NCI-H2107 treated with DMSO at 0.1 percent for 48 hours (cell line): ENCODE measurements around the gene KLHDC7B.
A peak's percentile ranks its signal among the peaks of the same experiment; 100 is the strongest.

Source experiments
- DNase-seq: peaks from one replicate; lab custom pipeline; 2025; ENCODE audit not compliant: unreplicated experiment; lab: John Stamatoyannopoulos, UW

Gene KLHDC7B

GRCh38 chr22:50547263-50547985 is 1.7 kb downstream of the KLHDC7B start:
- DNase-seq, result no peak

DNA sequence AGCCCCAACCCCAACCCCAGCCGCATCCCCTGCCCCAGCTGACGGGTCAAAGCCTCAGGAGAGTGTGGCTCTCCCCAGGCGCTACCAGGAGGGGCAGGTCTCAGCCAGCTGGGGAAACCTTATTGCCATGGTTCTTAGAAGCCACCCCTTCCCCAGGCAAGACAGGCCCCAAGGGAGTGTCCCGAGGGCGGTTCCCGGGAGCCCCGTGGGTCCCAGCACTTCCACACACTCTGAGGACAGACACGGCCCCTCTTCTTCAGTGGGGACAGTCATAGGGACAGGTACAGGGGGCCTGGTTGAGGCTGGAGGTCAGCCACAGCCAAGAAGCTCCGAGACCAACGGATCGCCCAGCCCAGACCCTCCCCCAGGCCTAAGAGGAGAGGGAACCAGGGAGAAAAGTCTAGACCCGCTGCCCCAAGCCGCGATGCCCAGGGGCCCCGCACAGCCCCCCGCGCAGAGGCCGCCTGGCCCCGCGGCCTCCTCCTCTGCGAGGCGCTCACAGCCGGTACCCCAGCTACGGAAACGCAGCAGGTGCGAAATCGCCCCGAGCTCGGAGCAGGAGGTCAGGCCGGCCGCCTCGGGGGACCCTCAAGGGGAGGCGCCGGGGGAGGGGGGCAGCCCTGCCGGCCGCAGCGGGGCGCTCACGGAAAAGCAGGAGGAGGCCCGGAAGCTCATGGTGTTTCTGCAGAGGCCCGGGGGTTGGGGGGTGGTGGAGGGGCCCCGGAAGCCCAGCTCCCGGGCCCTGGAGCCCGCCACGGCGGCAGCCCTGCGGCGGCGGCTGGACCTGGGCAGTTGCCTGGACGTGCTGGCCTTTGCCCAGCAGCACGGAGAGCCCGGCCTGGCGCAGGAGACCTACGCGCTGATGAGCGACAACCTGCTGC is 2.6 kb downstream of the KLHDC7B start:
- DNase-seq, result no peak

DNA sequence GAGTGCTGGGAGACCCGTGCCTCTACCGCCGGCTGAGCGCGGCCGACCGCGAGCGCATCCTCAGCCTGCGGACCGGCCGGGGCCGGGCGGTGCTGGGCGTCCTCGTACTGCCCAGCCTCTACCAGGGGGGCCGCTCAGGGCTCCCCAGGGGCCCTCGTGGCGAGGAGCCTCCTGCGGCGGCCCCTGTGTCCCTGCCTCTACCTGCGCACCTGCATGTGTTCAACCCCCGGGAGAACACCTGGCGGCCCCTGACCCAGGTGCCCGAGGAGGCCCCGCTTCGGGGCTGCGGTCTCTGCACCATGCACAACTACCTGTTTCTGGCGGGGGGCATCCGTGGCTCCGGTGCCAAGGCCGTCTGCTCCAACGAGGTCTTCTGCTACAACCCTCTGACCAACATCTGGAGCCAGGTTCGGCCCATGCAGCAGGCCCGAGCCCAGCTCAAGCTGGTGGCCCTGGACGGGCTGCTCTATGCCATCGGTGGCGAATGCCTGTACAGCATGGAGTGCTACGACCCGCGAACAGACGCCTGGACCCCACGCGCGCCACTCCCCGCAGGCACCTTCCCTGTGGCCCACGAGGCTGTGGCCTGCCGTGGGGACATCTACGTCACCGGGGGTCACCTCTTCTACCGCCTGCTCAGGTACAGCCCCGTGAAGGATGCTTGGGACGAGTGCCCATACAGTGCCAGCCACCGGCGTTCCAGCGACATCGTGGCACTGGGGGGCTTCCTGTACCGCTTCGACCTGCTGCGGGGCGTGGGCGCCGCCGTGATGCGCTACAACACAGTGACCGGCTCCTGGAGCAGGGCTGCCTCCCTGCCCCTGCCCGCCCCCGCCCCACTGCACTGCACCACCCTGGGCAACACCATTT is 3.5 kb downstream of the KLHDC7B start:
- DNase-seq, result no peak

DNA sequence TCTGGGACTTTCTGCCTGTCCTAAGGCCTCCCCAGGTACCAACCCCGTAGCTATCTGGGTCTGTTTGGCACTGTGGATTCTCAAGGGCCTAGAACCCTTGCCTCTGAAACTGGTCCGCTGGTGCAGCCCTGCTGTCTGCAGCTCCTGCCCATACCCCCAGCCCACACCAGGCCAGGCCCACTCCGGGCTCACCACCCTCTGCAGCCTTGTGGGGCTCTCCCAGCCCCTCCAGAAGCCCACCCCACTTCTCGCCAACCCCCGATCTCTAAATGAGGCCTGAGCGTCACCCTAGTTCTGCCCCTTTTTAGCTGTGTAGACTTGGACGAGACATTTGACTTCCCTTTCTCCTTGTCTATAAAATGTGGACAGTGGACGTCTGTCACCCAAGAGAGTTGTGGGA is 4.7 kb downstream of the KLHDC7B start:
- no peak for DNase-seq

DNA sequence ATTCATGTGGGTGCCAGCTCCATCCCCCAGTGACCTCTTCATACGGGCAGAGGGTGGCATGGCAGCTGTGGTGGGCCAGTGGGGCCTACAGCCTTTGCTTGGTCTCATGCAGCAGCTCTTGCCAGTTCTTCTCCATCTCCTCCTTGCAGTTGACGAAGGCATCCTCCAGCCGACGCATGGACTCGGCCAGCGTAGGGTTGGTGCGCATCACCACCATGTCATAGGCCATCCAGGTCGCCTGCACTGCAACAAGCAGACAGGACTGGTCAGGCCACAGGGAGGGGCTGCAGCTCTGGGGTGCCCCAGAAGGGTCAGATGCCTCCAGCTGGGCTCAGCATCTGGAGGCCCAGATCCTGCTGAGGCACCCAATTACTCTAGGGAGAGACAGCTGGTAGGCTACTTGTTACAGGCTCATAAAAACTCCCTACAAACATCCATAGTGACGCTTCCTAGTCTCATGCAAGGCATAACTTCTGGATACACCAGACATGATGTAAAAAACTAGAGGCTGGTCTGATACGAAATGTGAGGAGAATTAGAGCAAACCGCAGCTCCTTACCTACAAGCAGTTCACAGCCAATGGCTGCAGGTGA is 5.6 kb downstream of the KLHDC7B start:
- DNase-seq, result no peak

- no peak for DNase-seq
Measured at GRCh38 chr22:50553310-50553709, 7.6 kb downstream of the KLHDC7B start.

- no peak for DNase-seq
Measured at GRCh38 chr22:50556703-50557102, 11.0 kb downstream of the KLHDC7B start.

DNA sequence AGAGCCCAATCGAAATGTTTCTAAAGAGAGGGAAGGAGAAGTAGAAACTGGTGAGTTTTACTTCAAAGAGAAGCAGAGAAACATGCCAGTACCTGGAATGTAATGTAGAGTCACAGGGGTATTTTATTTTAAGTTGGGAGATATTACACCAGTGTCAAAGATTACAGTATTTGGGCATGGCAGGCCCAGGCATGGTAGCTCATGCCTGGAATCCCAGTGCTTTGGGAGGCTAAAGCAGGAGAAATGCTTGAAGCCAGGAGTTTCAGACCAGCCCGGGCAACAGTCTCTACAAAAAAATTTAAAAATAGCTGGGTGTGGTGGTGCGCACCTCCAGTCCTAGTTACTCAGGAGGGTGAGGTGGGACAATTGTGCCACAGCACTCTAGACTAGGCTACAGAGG is 14.3 kb downstream of the KLHDC7B start:
- DNase-seq, result no peak

DNA sequence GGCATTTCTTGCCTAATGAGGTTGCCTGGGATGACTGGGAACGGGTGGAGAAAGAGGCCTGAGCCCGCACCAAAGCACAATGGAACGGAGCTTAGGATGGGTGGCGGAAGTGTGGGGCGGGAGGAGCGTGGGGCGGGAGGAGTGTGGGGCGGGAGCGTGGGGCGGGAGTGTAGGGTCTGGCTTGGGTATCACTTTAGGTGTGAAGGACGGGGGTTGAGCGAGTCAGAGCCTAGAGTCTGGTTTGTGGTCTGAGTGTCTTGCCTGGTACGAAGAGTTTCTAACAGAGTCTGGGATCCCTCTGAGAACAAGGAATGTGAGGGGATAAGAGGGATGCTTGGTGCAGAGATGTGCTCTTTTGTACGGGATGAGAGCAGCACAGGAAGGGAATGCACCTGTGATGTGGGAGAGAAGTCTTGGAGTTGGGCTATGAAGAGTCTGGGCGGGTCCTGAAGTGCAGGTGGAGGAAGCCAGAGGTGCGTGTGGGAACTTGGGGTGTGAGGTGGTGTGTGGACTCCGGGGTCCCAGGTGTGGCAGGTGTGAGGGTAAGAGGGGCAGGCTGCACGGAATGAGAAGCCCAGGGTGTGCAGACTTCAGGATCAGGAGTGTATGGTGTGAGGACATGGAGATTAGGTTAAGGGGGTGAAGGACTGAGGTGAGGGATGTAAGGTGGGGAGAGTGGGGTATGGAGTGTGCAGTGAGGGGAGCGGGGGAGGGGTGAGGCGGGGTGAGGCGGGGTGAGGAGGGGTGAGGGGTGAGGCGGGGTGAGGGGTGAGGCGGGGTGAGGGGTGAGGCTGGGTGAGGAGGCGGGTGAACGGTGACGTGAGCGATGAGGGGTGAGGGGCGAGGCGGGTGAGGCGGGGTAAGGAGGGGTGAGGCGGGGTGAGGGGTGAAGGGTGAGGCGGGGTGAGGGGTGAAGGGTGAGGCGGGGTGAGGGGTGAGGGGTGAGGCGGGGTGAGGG is 16.0 kb downstream of the KLHDC7B start:
- DNase-seq, result no peak

DNA sequence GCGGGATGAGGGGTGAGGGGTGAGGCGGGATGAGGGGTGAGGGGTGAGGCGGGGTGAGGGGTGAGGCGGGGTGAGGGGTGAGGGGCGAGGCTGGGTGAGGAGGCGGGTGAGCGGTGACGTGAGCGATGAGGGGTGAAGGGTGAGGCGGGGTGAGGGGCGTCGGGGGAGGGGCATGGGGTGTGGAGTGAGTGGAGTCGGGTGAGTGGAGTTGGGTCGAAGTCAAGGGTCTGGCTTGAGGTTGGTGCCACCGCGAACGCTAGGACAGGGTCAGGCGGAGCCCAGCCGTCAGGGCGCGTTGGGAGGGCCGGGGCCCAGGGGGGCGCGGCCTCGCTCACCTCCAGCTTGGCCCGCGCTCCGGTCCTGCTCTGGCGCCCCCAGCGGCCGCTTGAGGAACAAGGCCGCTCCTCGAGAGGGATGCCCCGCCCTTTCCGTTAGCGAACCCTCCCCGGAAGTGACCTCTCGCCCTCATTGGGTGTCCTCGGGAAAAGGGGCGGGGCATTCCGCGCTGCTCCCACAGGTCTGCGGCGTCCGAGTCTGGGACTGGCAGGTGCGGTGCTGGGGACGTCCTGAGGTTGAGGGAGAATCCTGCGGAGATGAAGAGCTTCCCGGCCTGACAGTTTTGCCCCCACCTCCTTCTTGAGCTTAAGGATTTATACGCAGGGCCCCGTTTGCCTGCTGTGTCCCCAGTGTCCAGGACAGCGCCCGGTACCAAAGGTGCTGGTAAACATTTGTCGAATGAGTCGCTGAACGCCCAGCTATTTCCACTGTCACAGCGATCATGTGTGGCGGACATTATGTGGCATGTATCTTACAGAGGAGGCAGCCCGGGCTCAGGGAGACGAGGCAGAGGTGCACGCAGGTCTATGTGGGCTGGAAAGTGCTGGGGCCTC is 17.1 kb downstream of the KLHDC7B start, which contains the start of gene SYCE3:
Gene SYCE3, minus strand, starts transcription at position 397 of the 890 bp plus-strand sequence. CDS start 6,514 bp downstream, outside the sequence.
- DNase-seq, result peak; percentile 85

DNA sequence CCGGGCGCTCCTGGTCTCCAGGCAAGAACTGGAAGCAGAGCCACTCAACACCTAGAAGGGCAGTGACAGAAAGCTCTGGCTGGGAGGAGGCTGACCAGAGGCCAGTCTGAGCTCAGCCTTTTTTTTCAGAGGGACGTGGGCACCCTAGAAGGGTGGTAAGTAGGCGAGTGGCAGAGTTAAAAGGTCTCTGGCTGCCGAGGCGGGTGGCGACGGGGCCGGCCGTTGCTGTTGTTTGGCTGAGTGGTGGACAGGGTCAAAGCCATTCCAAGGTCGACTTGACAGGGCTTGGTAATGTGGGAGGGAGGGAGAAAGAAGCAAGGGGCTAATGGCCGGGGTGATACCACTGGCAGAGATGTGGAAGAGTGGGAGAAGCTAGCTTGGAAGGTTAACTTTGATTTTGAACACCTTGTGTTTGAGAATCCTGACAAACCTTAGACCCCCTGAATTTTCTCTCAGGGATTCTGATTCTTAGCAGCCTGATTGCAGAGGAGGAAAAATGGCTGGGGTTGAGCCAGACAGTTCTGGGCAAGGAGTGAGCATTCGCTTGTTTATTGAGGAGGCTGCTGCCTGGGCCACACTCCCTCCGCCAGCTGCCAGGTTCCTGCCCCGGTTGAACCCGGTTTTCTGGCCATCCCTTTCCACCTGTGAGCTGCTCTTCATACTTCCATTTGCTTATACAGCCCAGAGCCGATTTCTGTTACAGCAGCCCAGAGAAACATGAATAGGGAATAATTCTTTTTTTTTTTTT is 17.9 kb downstream of the KLHDC7B start:
- no peak for DNase-seq

DNA sequence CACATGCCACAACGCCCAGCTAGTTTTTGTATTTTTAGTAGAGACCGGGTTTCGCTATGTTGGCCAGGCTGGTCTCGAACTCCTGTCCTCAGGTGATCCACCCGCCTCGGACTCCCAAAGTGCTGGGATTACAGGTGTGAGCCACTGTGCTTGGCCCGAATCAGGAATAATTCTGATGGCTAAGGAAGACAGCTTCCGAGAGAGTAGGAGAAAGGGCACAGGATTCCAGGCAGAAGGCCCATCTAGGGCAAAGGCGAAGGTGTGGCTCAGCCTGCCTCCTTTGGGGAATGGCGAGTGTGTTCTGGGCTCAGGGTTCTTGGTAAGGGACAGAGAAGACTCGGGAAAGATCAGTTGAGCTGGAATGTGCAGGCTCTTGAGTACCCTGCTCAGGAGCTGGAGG is 18.6 kb downstream of the KLHDC7B start:
- no peak for DNase-seq

DNA sequence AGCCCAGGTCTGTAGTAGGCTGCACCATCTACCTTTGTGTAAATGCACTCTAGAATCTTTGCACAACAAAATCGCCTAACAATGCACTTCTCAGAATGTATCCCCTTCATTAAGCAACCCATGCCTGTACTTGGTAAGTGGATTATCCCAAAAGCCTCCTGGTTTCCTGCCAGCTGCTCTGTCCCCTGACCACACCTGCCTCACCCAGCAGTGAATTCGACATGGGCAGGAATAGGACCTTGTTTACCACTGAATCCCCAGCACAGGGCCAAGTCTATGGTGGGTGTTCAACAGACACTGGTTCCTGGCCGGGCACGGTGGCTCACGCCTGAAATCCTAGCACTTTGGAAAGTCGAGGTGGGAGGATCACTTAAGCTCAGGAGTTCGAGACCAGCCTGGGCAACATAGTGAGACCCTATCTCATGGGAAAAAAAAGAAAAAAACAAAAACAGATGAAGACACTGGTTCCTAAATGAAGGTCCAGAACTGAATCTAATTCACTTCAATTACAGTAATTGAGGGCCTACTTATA is 22.1 kb downstream of the KLHDC7B start:
- no peak for DNase-seq

DNA sequence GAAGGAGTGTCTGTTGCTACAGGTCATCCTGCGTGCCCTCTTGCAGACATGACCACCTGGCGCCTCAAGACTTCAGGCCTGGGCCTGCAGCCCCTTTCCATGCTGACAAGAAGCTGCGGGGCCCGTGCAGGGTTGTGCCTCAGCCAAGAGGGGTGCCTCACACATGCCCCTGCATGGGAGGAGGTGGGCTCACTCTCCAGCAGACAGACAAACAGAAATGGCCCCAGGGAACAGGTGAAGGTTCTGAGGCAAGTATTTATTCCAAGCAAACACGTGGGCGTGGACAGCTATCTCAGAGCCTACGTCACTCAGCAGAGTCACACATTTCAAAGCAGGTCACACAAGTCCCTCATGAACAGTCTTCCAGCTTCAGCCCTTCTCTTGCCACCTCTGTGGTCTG is 22.9 kb downstream of the KLHDC7B start:
- DNase-seq, result no peak

GRCh38 chr22:50569041-50569459 is 23.4 kb downstream of the KLHDC7B start:
- no peak for DNase-seq

DNA sequence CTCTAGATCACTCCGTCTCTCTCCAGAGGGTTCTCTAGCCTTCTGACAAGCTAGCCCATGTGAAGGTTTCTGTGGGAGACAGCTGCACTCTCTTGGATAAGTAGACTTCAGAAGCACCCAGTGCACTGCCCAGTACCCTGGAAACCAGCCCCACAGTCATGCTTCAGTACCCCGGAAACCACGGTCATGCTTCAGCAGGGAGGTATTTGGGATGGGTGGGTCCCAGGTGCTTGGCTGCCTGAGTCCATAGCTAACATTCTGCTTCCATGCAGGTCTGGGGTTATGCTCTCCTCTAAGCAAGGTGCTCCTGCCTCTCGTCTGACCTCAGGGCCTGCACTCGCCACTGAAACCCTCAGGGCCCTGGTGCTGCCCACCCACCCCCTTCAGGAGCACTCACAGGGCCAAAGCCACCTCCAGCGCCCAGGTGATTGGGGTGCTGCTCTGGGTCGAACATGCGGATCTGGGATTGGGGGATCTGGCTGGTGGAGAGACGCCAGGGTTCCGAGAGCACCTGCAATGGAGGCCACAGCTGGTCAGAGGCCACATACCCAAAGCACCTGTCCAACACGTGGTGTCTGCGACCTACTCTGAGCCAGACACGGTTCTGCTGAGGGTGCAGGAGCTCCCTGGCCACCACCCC is 24.3 kb downstream of the KLHDC7B start:
- DNase-seq, result no peak

- DNase-seq, result no peak
Measured at GRCh38 chr22:50570861-50571260, 25.2 kb downstream of the KLHDC7B start.
